MM.1S (cell line): ENCODE results near the gene KDF1.
"Not testable (repeated sequence)": the region's sequence is repeated elsewhere in the genome, so short reads cannot be mapped to it uniquely, and the experiment has no call there.

Source experiments
- DNase-seq: peaks from one replicate; pipeline ENCODE4 v3.0.0-alpha.2; 2015
- H2AFZ ChIP-seq: fragments of 300-600 bp; sonication (generic); 2 replicates; pipeline ENCODE4 v1.6.0; 2016; ENCODE audit warnings: antibody characterized with exemption, low read length
- H3F3A ChIP-seq: fragments of 300-600 bp; sonication (generic); 2 replicates; pipeline ENCODE4 v1.6.1; 2016; ENCODE audit warnings: mild to moderate bottlenecking, antibody characterized with exemption, low read length, moderate library complexity, mixed read lengths; ENCODE audit not compliant: insufficient read depth
- H3K27ac ChIP-seq: fragments of 300-600 bp; sonication (generic); 2 replicates; pipeline ENCODE4 v1.5.1; 2016; ENCODE audit warnings: mild to moderate bottlenecking, low read length
- H3K27me3 ChIP-seq: fragments of 300-600 bp; sonication (generic); replicated peaks from 2 replicates; pipeline ENCODE4 v1.6.0; 2016; ENCODE audit warnings: low read length; ENCODE audit not compliant: insufficient read depth
- H3K36me3 ChIP-seq: fragments of 300-600 bp; sonication (generic); replicated peaks from 2 replicates; pipeline ENCODE4 v1.6.1; 2016; ENCODE audit warnings: mild to moderate bottlenecking, low read length, mixed read lengths; ENCODE audit not compliant: insufficient read depth
- H3K4me1 ChIP-seq: fragments of 300-600 bp; sonication (generic); 2 replicates; pipeline ENCODE4 v1.6.1; 2016; ENCODE audit warnings: low read length, mixed read lengths
- H3K4me2 ChIP-seq: fragments of 300-600 bp; sonication (generic); 2 replicates; pipeline ENCODE4 v1.6.0; 2016; ENCODE audit warnings: low read depth, low read length
- H3K4me3 ChIP-seq: fragments of 300-600 bp; sonication (generic); 2 replicates; pipeline ENCODE4 v1.5.1; 2016; ENCODE audit warnings: low read length, mixed read lengths
- H3K79me2 ChIP-seq: fragments of 300-600 bp; sonication (generic); 2 replicates; pipeline ENCODE4 v1.6.1; 2016; ENCODE audit warnings: mixed run types, low read length, mixed read lengths
- H3K9ac ChIP-seq: fragments of 300-600 bp; sonication (generic); 2 replicates; pipeline ENCODE4 v1.6.1; 2016; ENCODE audit warnings: low read length, mixed read lengths
- H3K9me2 ChIP-seq: fragments of 300-600 bp; sonication (generic); replicated peaks from 2 replicates; pipeline ENCODE4 v1.6.1; 2016; ENCODE audit warnings: mild to moderate bottlenecking, low read length, mixed read lengths; ENCODE audit not compliant: insufficient read depth
- H3K9me3 ChIP-seq: fragments of 300-600 bp; sonication (generic); replicated peaks from 2 replicates; pipeline ENCODE4 v1.6.1; 2016; ENCODE audit warnings: mild to moderate bottlenecking, low read length, mixed read lengths; ENCODE audit not compliant: insufficient read depth
- H4K20me1 ChIP-seq: fragments of 300-600 bp; sonication (generic); 2 replicates; pipeline ENCODE4 v1.6.1; 2016; ENCODE audit warnings: mild to moderate bottlenecking, low read length, moderate library complexity, mixed read lengths; ENCODE audit not compliant: insufficient read depth
- EZH2 ChIP-seq: fragments of 300-600 bp; sonication (generic); optimal IDR thresholded peaks from 2 replicates; pipeline ENCODE3; 2017; ENCODE audit warnings: low read depth, mild to moderate bottlenecking, antibody characterized with exemption, low read length, mixed read lengths
- EZH2phosphoT487 ChIP-seq: fragments of 300-600 bp; sonication (generic); IDR thresholded peaks from 2 replicates; pipeline ENCODE4 v1.6.1; 2018; ENCODE audit warnings: antibody characterized with exemption, low read length
- TF ChIP-seq, protein P1 (sequence below): fragments of 300-600 bp; sonication (generic); IDR thresholded peaks from 2 replicates; pipeline ENCODE4 v1.5.1; 2016; ENCODE audit warnings: antibody characterized with exemption, low read length, mixed read lengths

Gene KDF1

DNA sequence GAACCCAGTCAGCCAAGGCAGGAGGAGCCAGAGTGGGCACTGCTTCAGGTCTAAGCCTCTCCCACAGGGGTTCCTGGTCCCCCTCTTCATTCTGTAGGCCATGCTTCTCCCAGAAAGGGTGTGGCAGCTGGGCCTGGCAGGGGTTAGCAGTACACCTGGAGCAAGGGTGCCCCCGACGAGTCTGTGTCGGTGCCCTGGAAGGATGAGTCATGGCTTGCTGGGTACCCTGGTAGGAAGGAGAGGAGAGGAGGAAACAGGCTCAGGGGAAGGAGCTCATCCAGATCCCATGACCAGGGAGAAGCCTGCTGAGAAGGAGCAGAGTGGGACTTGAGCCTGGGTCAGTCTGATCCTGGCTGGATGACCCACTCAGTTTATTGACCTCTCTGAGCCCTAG is 10.3 kb downstream of the KDF1 start:
- no peak overlapping the region for H3K4me2 ChIP-seq

DNA sequence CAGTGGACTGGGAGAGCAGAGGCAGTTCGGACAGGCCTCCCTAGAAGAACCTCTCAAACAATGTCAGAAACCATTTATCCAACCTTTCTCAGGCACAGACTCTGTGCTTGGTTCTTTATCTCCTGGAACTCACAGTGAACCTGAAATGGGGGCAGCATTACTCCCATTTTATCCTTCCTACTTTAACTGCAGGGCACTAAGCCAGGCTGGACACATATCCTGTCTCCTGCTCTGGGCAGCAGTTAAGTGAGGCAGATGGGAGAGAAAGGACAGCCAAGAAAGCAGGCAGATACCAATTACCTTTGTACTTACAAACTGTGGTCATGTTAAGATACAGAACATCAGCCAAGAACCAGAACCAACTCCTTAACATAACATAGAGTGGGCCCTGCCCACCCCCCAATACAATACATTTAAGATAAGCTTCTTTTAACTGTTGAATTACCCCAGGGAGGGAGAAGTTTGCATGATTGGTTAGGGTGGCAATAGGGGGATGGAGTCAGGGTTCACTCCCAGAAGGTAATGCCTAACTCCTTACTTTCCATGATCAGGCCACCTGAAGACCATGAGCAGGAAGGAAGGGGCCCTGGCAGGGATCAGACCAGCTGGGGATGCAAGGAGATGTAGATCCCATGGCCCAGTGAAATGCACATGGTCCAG is 10.9 kb downstream of the KDF1 start:
- H3K27me3 ChIP-seq: no peaks in the 10 kb centered on the region
- H3K4me1 ChIP-seq: no peaks in the 10 kb centered on the region
- H3K4me3 ChIP-seq: no peak overlapping the region
- H3F3A ChIP-seq: 0 out of 2 replicates have a peak, but pooled peaks cover 2% of the 10 kb centered on the region
- H3K27ac ChIP-seq: no peak overlapping the region
- no peak overlapping the region for H3K9ac ChIP-seq
- no peaks in the 10 kb centered on the region for H3K79me2 ChIP-seq
- H3K9me3 ChIP-seq: no peaks in the 10 kb centered on the region
- H3K36me3 ChIP-seq: no peaks in the 10 kb centered on the region
- H3K4me2 ChIP-seq: no peak overlapping the region
- no peaks in the 10 kb centered on the region for H4K20me1 ChIP-seq
- H2AFZ ChIP-seq: no peak overlapping the region
- H3K9me2 ChIP-seq: no peaks in the 10 kb centered on the region
- TF ChIP-seq EZH2 (no peak), EZH2phosphoT487 (no peak)
- TF ChIP-seq, protein P1, sequence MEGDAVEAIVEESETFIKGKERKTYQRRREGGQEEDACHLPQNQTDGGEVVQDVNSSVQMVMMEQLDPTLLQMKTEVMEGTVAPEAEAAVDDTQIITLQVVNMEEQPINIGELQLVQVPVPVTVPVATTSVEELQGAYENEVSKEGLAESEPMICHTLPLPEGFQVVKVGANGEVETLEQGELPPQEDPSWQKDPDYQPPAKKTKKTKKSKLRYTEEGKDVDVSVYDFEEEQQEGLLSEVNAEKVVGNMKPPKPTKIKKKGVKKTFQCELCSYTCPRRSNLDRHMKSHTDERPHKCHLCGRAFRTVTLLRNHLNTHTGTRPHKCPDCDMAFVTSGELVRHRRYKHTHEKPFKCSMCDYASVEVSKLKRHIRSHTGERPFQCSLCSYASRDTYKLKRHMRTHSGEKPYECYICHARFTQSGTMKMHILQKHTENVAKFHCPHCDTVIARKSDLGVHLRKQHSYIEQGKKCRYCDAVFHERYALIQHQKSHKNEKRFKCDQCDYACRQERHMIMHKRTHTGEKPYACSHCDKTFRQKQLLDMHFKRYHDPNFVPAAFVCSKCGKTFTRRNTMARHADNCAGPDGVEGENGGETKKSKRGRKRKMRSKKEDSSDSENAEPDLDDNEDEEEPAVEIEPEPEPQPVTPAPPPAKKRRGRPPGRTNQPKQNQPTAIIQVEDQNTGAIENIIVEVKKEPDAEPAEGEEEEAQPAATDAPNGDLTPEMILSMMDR: no peak
- DNase-seq: no peak

More for the DNA sequence above, 10.3 kb downstream of the KDF1 start:
- Histone ChIP-seq H3K9me2 (no peaks in the 10 kb centered on the region), H3K9me3 (no peaks in the 10 kb centered on the region), H3F3A (0 out of 2 replicates have a peak, but pooled peaks cover 2% of the 10 kb centered on the region), H3K27me3 (no peaks in the 10 kb centered on the region), H2AFZ (no peak overlapping the region), H3K27ac (no peak overlapping the region), H4K20me1 (no peaks in the 10 kb centered on the region), H3K79me2 (no peaks in the 10 kb centered on the region), H3K4me1 (no peaks in the 10 kb centered on the region), H3K9ac (no peak overlapping the region), H3K4me3 (no peak overlapping the region), H3K36me3 (no peaks in the 10 kb centered on the region)
- DNase-seq: no peak
- TF ChIP-seq, protein P1: no peak
- no peak for TF ChIP-seq EZH2
- TF ChIP-seq EZH2phosphoT487: no peak

DNA sequence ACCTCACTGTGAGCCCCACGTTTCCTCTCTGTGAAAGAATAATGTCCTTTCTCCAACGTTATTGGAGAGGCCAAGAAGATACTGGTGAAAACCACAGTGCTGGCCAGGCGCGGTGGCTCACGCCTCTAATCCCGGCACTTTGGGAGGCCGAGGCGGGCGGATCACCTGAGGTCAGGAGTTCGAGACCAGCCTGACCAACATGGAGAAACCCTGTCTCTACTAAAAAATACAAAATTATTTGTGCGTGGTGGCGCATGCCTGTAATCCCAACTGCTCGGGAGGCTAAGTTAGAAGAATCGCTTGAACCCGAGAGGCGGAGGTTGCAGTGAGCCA is 11.6 kb downstream of the KDF1 start:
- not testable (repeated sequence) for H3K9me3 ChIP-seq, H3K36me3 ChIP-seq

DNA sequence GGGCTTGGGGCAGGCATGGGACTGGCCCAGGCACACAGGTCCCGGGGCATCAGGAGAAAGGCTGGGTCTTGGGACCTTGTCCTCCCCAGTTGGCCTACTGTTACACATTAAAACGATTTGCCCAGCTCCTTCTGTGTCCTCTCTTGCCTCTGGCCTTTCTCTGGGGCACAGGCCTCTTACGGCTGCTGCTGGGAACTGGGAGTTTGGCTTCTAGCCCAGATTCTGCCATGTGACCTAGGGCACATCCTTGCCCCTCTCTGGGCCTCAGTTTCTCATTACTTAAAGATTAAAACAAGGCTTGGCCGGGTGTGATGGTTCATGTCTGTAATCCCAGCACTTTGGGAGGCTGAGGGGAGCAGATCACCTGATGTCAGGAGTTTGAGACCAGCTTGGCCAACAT is 14.0 kb downstream of the KDF1 start:
- H3K4me1 ChIP-seq: no peaks in the 10 kb centered on the region
- no peaks in the 10 kb centered on the region for H3K36me3 ChIP-seq
- no peaks in the 10 kb centered on the region for H3K79me2 ChIP-seq
- no peak overlapping the region for H3K27ac ChIP-seq
- H3K27me3 ChIP-seq: no peaks in the 10 kb centered on the region
- no peak overlapping the region for H3K4me2 ChIP-seq
- no peak overlapping the region for H3K4me3 ChIP-seq
- H3K9ac ChIP-seq: no peak overlapping the region
- H3K9me3 ChIP-seq: no peaks in the 10 kb centered on the region
- no peaks in the 10 kb centered on the region for H4K20me1 ChIP-seq
- no peaks in the 10 kb centered on the region for H3K9me2 ChIP-seq
- H2AFZ ChIP-seq: no peak overlapping the region
- DNase-seq: no peak
- 0 out of 2 replicates have a peak, but pooled peaks cover 2% of the 10 kb centered on the region for H3F3A ChIP-seq
- TF ChIP-seq, protein P1: no peak
- TF ChIP-seq EZH2 (no peak), EZH2phosphoT487 (no peak)

More for the DNA sequence above, 11.6 kb downstream of the KDF1 start:
- H2AFZ ChIP-seq, H3K4me1 ChIP-seq, H3F3A ChIP-seq, DNase-seq, H3K4me3 ChIP-seq, H3K27ac ChIP-seq, H3K4me2 ChIP-seq, H3K79me2 ChIP-seq, H3K9ac ChIP-seq, H3K9me2 ChIP-seq, H3K27me3 ChIP-seq, H4K20me1 ChIP-seq: not testable (repeated sequence)
